ENCODE data around the gene TSNAXIP1. TPM values are rescaled to one million over a fixed set of nuclear protein-coding genes. Genes with fewer than 3 reads are reported as not detected.
A peak's percentile ranks its signal among the peaks of the same experiment; 100 is the strongest.

TSNAXIP1 gene
- total RNA-seq, 1 donor from 2014 or later, result 2.8 TPM

DNA sequence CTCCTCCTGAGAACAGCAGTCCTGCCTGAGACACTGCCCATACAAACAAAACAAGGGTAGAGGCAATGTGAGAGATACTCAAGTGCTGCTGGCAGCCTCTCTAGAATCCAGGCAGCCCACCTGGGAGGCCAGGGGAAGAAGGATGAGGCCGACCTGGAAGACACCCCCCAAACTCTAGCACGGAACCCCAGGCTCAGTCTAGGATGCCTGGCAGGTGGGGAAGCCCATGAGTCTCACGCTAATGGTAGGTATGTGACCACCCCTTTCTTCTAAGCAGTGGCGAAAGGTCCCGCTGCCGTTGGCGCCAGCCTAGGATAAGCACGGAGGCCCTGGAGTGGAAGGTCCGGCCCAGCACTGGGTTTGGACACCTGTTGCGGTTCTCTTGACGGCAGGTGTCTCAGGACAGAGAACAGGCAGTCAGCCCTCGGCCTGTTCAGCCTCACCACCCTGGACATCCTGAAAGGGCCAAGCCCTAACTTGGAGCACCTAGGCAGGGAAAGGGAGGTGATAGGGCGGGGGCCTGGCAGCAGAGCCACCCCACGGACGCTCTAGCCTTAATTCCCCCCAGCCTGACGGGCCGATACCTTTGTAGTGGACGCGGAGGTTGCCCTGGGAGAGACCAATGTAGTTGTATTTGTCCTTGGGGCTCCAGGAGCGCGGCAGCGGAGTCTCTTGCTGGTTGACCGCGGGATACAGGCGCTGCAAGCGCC is 816 bp upstream of the TSNAXIP1 start:
- DNase-seq (ENCODE audit: low spot score), result peak; percentile 13
- Mint-ChIP-seq H3K4me3 (ENCODE audit: unreplicated experiment) (peak overlapping the region; percentile 97), H3K9me3 (ENCODE audit: unreplicated experiment) (no peaks in the 10 kb centered on the region), H3K4me1 (ENCODE audit: unreplicated experiment) (peaks cover 11% of the 10 kb centered on the region), H3K27ac (ENCODE audit: unreplicated experiment) (peak overlapping the region; percentile 86), H3K27me3 (ENCODE audit: unreplicated experiment) (peaks cover 6% of the 10 kb centered on the region), H3K36me3 (ENCODE audit: low read depth, unreplicated experiment) (peaks cover 15% of the 10 kb centered on the region)
- no peak for TF ChIP-seq CTCF (IDR thresholded peaks at IDR 0.05; ENCODE audit: unreplicated experiment)

DNA sequence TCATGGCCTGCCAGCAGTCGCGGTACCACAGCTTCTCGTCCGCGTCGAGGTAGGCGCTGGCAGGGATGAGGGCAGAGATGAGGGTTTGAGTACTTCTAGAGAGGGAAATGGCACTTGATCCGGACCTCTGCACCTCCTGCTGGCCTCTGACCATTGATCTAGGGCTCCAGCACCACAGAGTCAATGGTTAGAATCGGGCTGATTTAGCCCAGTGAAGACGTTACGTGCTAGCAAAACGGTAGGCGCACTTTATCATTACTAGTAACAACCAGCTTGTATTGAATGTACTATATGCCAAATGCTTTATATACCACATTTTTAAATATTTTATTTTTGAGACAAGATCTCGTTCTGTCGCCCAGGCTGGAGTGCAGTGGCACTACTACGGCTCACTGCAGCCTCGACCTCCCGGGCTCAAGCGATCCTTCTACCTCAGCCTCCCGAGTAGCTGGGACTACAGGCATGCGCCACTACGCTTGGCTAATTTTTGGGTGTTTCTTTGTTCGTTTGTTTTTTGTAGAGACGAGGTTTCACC is 526 bp downstream of the TSNAXIP1 start:
- peak overlapping the region; percentile 97 for H3K4me3 Mint-ChIP-seq (ENCODE audit: unreplicated experiment)
- H3K9me3 Mint-ChIP-seq (ENCODE audit: unreplicated experiment), result no peaks in the 10 kb centered on the region
- peaks cover 6% of the 10 kb centered on the region for H3K27me3 Mint-ChIP-seq (ENCODE audit: unreplicated experiment)
- peaks cover 15% of the 10 kb centered on the region for H3K4me1 Mint-ChIP-seq (ENCODE audit: unreplicated experiment)
- peaks cover 12% of the 10 kb centered on the region for H3K36me3 Mint-ChIP-seq (ENCODE audit: low read depth, unreplicated experiment)
- no peak for DNase-seq (ENCODE audit: low spot score)
- H3K27ac Mint-ChIP-seq (ENCODE audit: unreplicated experiment), result peak overlapping the region; percentile 81
- TF ChIP-seq CTCF (IDR thresholded peaks at IDR 0.05; ENCODE audit: unreplicated experiment), result no peak

DNA sequence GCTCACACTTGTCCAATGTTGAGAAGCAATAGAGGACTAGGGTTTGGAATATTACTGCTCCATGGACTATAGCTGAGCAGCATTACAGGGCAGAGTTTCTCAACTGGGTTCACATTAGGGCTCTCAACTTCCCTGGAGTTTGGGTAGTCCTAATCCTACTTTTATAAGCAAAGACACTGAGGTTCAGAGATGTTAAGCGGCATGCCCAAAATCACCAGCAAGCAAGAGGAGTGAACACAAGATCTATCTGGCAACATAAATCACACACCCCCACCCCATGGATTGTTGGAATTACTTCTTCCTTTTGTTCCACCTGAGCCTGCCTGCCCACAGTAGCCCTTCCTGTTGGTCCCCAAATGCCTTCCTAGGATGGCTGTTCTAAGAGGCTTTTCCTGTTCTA is 5.2 kb downstream of the TSNAXIP1 start:
- Mint-ChIP-seq H3K4me1 (ENCODE audit: unreplicated experiment) (peaks cover 4% of the 10 kb centered on the region), H3K36me3 (ENCODE audit: low read depth, unreplicated experiment) (no peaks in the 10 kb centered on the region)

DNA sequence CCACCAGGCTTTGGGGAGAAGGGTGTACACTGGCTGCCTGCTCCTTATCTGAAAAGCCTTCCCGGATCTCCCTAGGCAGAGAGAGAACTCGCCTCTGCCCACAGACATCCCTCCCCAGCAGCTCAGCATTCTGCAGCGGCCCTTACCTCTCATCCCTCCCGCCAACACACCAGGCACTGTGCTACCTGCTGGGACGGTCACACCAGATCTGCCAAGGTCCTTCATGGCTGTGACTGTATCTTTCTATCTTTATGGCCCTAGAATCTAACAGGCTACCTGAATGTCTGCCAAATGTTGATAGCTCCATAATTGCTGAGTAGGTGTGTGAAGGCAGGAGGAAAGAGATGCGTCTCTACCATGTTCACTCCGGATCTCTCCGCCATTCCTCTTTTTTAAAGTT is 7.9 kb downstream of the TSNAXIP1 start:
- Mint-ChIP-seq H3K36me3 (ENCODE audit: low read depth, unreplicated experiment) (no peaks in the 10 kb centered on the region), H3K4me3 (ENCODE audit: unreplicated experiment) (no peak overlapping the region), H3K9me3 (ENCODE audit: unreplicated experiment) (no peaks in the 10 kb centered on the region), H3K4me1 (ENCODE audit: unreplicated experiment) (peaks cover 4% of the 10 kb centered on the region), H3K27me3 (ENCODE audit: unreplicated experiment) (no peaks in the 10 kb centered on the region), H3K27ac (ENCODE audit: unreplicated experiment) (no peak overlapping the region)
- DNase-seq (ENCODE audit: low spot score), result no peak
- TF ChIP-seq CTCF (IDR thresholded peaks at IDR 0.05; ENCODE audit: unreplicated experiment), result no peak

More for the DNA sequence above, 5.2 kb downstream of the TSNAXIP1 start:
- no peak for TF ChIP-seq CTCF (IDR thresholded peaks at IDR 0.05; ENCODE audit: unreplicated experiment)
- Mint-ChIP-seq H3K4me3 (ENCODE audit: unreplicated experiment) (no peak overlapping the region), H3K27ac (ENCODE audit: unreplicated experiment) (no peak overlapping the region), H3K9me3 (ENCODE audit: unreplicated experiment) (no peaks in the 10 kb centered on the region), H3K27me3 (ENCODE audit: unreplicated experiment) (peaks cover 5% of the 10 kb centered on the region)
- DNase-seq (ENCODE audit: low spot score), result no peak

DNA sequence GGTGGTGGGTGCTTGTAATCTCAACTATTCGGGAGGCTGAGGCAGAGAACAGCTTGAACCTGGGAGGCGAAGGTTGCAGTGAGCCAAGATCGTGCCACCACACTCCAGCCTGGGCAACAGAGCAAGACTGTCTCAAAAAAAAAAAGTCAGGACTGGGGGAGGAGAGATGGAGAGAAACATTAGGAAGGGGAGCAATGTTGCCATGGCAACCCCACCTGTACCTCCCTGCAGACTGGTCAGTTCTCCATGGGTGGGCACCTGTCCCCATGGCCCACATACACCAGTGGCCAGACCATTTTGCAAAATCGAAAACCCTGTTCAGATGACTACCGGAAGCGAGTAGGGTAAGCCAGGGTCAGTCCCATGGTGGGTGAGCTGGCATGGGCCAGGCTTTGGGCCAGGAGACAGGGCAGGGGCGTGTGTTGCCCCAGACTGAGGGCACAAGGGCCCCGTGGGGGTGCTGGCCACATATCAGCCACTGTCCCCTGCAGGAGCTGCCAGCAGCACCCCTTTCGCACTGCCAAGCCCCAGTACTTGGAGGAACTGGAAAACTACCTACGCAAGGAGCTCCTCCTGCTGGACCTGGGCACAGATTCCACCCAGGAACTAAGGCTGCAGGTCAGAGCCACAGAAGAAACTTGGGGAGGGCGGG is 14.0 kb downstream of the TSNAXIP1 start:
- H3K4me1 Mint-ChIP-seq (ENCODE audit: unreplicated experiment), result no peaks in the 10 kb centered on the region
- H3K36me3 Mint-ChIP-seq (ENCODE audit: low read depth, unreplicated experiment), result peaks cover 4% of the 10 kb centered on the region
- H3K4me3 Mint-ChIP-seq (ENCODE audit: unreplicated experiment), result no peak overlapping the region
- DNase-seq (ENCODE audit: low spot score), result no peak
- H3K9me3 Mint-ChIP-seq (ENCODE audit: unreplicated experiment), result no peaks in the 10 kb centered on the region
- no peak for TF ChIP-seq CTCF (IDR thresholded peaks at IDR 0.05; ENCODE audit: unreplicated experiment)
- H3K27ac Mint-ChIP-seq (ENCODE audit: unreplicated experiment), result no peak overlapping the region
- H3K27me3 Mint-ChIP-seq (ENCODE audit: unreplicated experiment), result peaks cover 10% of the 10 kb centered on the region

All from endothelial cell (in vitro differentiated cells).